Neural cell (in vitro differentiated cells): ENCODE results near the gene SLC50A1. TPM values are rescaled to one million over a fixed set of nuclear protein-coding genes. Genes with fewer than 3 reads are reported as not detected.

Source experiments
- H2AFZ ChIP-seq: fragments of 200-600, 300-800 bp; sonication (generic), shearing (Covaris generic); 2 replicates; pipeline ENCODE4 v1.6.0; 2014; ENCODE audit warnings: low read depth, mild to moderate bottlenecking, antibody characterized with exemption, low read length, moderate library complexity
- H3F3A ChIP-seq: fragments of 200-600 bp; shearing (Covaris generic); 2 replicates; pipeline ENCODE4 v1.6.1; 2016; ENCODE audit warnings: mild to moderate bottlenecking, moderate library complexity, mixed read lengths, antibody characterized with exemption, low read length; ENCODE audit not compliant: insufficient read depth, poor library complexity, severe bottlenecking
- H3K27ac ChIP-seq: fragments of 200-600, 300-800 bp; sonication (generic), shearing (Covaris generic); 2 replicates; pipeline ENCODE4 v1.5.1; 2014; ENCODE audit warnings: mild to moderate bottlenecking, low read length, moderate library complexity
- H3K27me3 ChIP-seq: fragments of 300-800, 200-600 bp; sonication (generic), shearing (Covaris generic); 2 replicates; pipeline ENCODE4 v1.6.0; 2014; ENCODE audit warnings: mild to moderate bottlenecking, low read depth, low read length, moderate library complexity; ENCODE audit not compliant: insufficient read depth
- H3K36me3 ChIP-seq: fragments of 300-800, 200-600 bp; sonication (generic), shearing (Covaris generic); 2 replicates; pipeline ENCODE4 v1.5.1; 2014; ENCODE audit warnings: mild to moderate bottlenecking, antibody characterized with exemption, low read length, moderate library complexity; ENCODE audit not compliant: insufficient read depth
- H3K4me2 ChIP-seq: fragments of 300-800, 200-600 bp; sonication (generic), shearing (Covaris generic); 2 replicates; pipeline ENCODE4 v1.6.0; 2014; ENCODE audit warnings: mild to moderate bottlenecking, low read length
- H3K4me3 ChIP-seq: fragments of 300-800, 200-600 bp; sonication (generic), shearing (Covaris generic); 2 replicates; pipeline ENCODE4 v1.5.1; 2014; ENCODE audit warnings: mild to moderate bottlenecking, low read length, moderate library complexity
- H3K79me2 ChIP-seq: fragments of 200-600 bp; shearing (Covaris generic); replicated peaks from 2 replicates; pipeline ENCODE4 v1.6.0; 2014; ENCODE audit warnings: mild to moderate bottlenecking, low read length, moderate library complexity; ENCODE audit not compliant: insufficient read depth
- H3K9ac ChIP-seq: fragments of 300-800, 200-600 bp; sonication (generic), shearing (Covaris generic); 2 replicates; pipeline ENCODE4 v1.6.1; 2016; ENCODE audit warnings: mild to moderate bottlenecking, low read length, mixed read lengths
- H3K9me2 ChIP-seq: fragments of 200-600 bp; shearing (Covaris generic); 2 replicates; pipeline ENCODE4 v1.6.1; 2016; ENCODE audit warnings: mild to moderate bottlenecking, low read length, mixed read lengths; ENCODE audit not compliant: insufficient read depth
- H3K9me3 ChIP-seq: fragments of 200-600, 300-800 bp; sonication (generic), shearing (Covaris generic); 2 replicates; pipeline ENCODE4 v1.6.1; 2016; ENCODE audit warnings: mild to moderate bottlenecking, mixed run types, low read length, moderate library complexity, mixed read lengths
- H4K20me1 ChIP-seq: fragments of 200-600 bp; shearing (Covaris generic); 2 replicates; pipeline ENCODE4 v1.6.1; 2016; ENCODE audit warnings: mild to moderate bottlenecking, mixed run types; ENCODE audit not compliant: insufficient read depth
- CTCF ChIP-seq: fragments of 450-650 bp; IDR thresholded peaks from 2 replicates; pipeline ENCODE4 v1.5.1; 2014; ENCODE audit warnings: antibody characterized with exemption, mild to moderate bottlenecking, moderate library complexity; ENCODE audit not compliant: poor library complexity, severe bottlenecking
- EP300 ChIP-seq: fragments of 450-650 bp; conservative IDR thresholded peaks from 2 replicates; pipeline ENCODE4 v1.6.1; 2014; ENCODE audit warnings: antibody characterized with exemption, mild to moderate bottlenecking, moderate library complexity; ENCODE audit not compliant: poor library complexity, severe bottlenecking
- EZH2 ChIP-seq: fragments of 200-600, 300-800 bp; shearing (Covaris generic), sonication (generic); IDR thresholded peaks from 2 replicates; pipeline ENCODE4 v1.6.1; 2014; ENCODE audit warnings: antibody characterized with exemption, low read length, borderline replicate concordance, mild to moderate bottlenecking; ENCODE audit not compliant: insufficient read depth, poor library complexity, severe bottlenecking
- MXI1 ChIP-seq: fragments of 450-650 bp; conservative IDR thresholded peaks from 2 replicates; pipeline ENCODE4 v1.6.1; 2014; ENCODE audit warnings: antibody characterized with exemption, mild to moderate bottlenecking; ENCODE audit not compliant: poor library complexity, severe bottlenecking
- POLR2AphosphoS5 ChIP-seq: IDR thresholded peaks from 2 replicates; pipeline ENCODE4 v1.6.1; 2012
- RAD21 ChIP-seq: fragments of 450-650 bp; conservative IDR thresholded peaks from 2 replicates; pipeline ENCODE4 v1.6.1; 2014; ENCODE audit warnings: antibody characterized with exemption, mild to moderate bottlenecking, moderate library complexity
- REST ChIP-seq: IDR thresholded peaks from 2 replicates; pipeline ENCODE4 v1.6.1; 2012; ENCODE audit warnings: borderline replicate concordance
- SMC3 ChIP-seq: fragments of 450-650 bp; conservative IDR thresholded peaks from 2 replicates; pipeline ENCODE4 v1.6.1; 2014; ENCODE audit warnings: antibody characterized with exemption, mild to moderate bottlenecking, moderate library complexity; ENCODE audit not compliant: poor library complexity
- TAF1 ChIP-seq: IDR thresholded peaks from 2 replicates; pipeline ENCODE4 v1.6.1; 2012; ENCODE audit warnings: low read depth
- polyA plus RNA-seq: library from polyadenylated mRNA; depleted of rRNA; stranded (reverse); fragments of >200 nt; gene quantifications from 2 replicates; pipeline ENCODE4 v1.2.3, GENCODE V29; 2014

The SLC50A1 gene
- polyA plus RNA-seq, 1 donor from 2014 or later: 12.6 TPM

DNA sequence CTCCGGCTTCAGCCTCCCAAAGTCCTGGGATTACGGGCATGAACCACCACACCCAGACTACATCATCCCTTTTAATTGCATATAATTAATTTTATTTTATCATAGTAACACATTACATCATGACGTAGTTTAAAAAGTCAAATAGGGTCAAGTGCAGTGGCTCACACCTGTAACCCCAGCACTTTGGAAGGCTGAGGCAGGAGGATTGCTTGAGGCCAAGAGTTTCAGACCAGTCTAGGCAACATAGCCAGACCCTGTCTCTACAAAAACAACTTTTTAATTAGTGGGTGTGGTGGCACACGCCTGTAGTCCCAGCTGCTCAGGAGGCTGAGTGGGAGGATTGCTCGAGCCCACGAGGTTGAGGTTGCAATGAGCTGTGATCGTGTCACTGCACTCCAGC, 36.3 kb upstream of the SLC50A1 start:
- no peaks in the 10 kb centered on the region for H3K9me2 ChIP-seq
- H3K4me2 ChIP-seq: no peak overlapping the region
- H3K79me2 ChIP-seq: no peaks in the 10 kb centered on the region
- H3K9me3 ChIP-seq: no peaks in the 10 kb centered on the region
- H3K9ac ChIP-seq: no peak overlapping the region
- no peaks in the 10 kb centered on the region for H3F3A ChIP-seq
- H4K20me1 ChIP-seq: no peaks in the 10 kb centered on the region
- no peak overlapping the region for H2AFZ ChIP-seq
- TF ChIP-seq REST (no peak), TAF1 (no peak), POLR2AphosphoS5 (no peak), EZH2 (no peak), MXI1 (no peak), RAD21 (no peak), CTCF (no peak), EP300 (no peak)
- H3K27me3 ChIP-seq: no peaks in the 10 kb centered on the region
- H3K4me3 ChIP-seq: no peak overlapping the region
- no peaks in the 10 kb centered on the region for H3K36me3 ChIP-seq
- no peak overlapping the region for H3K27ac ChIP-seq

DNA sequence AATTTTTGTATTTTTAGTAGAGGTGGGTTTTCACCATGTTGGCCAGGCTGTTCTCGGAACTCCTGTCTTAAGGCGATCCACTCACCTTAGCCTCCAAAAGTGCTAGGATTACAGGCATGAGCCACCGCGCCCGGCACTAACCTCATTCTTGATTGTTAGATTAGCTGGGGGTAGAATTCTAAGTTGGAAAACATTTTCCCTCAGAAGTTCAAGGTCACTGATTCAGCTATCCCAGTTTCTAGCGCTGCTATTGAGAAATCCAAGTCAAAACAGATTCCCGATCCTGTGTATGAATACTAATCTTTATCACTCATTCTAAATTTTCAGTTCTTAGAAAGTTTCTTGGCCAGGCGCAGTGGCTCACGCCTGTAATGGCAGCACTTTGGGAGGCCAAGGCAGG, 32.3 kb upstream of the SLC50A1 start:
- Histone ChIP-seq H3K9me3 (no peaks in the 10 kb centered on the region), H3K4me3 (no peak overlapping the region), H3K4me2 (no peak overlapping the region), H3K36me3 (no peaks in the 10 kb centered on the region), H3K9ac (no peak overlapping the region), H3K27ac (no peak overlapping the region), H2AFZ (no peak overlapping the region), H4K20me1 (no peaks in the 10 kb centered on the region), H3K9me2 (no peaks in the 10 kb centered on the region), H3K79me2 (no peaks in the 10 kb centered on the region), H3K27me3 (no peaks in the 10 kb centered on the region), H3F3A (no peaks in the 10 kb centered on the region)
- TF ChIP-seq EP300: no peak
- no peak for TF ChIP-seq MXI1
- TF ChIP-seq REST: no peak
- no peak for TF ChIP-seq POLR2AphosphoS5
- no peak for TF ChIP-seq SMC3
- no peak for TF ChIP-seq RAD21
- no peak for TF ChIP-seq TAF1
- no peak for TF ChIP-seq EZH2
- no peak for TF ChIP-seq CTCF
